H1 (cell line): ENCODE data around the gene TWIST2. TPM values are rescaled to one million over a fixed set of nuclear protein-coding genes. Genes with fewer than 3 reads are reported as not detected.

Source experiments
- CTCF ChIA-PET: fragments of 300-600 bp; sonication (Branson Sonifier 250); formaldehyde crosslinking; loops from one replicate; lab custom pipeline; 2021; ENCODE audit not compliant: partially characterized antibody; lab: Charles Lee
- POLR2A ChIA-PET: fragments of 300-600 bp; sonication (Branson Sonifier 250); formaldehyde crosslinking; loops from one replicate; lab custom pipeline; 2021; ENCODE audit warnings: inconsistent platforms; ENCODE audit not compliant: partially characterized antibody; lab: Charles Lee
- DNase-seq, 2 experiments: peaks; one replicate each; pipeline versions ENCODE4 v3.0.0 to v3.0.0-alpha.2; 2010 to 2022; ENCODE audit warnings: low spot score in 2 of 2, low read depth in 1 of 2, mixed read lengths in 1 of 2
- FAIRE-seq: peaks from 2 replicates; lab custom pipeline; 2011; peaks lifted over from hg19 to GRCh38; lab: Jason Lieb, UNC
- H2AFZ ChIP-seq: 2 replicates; pipeline ENCODE4 v1.8.1; 2012; ENCODE audit warnings: low read length, inconsistent platforms
- H2AK5ac ChIP-seq: 2 replicates; pipeline ENCODE4 v1.6.1; 2013; ENCODE audit warnings: low read depth, low read length
- H2BK120ac ChIP-seq: replicated peaks from 2 replicates; pipeline ENCODE3; 2013; ENCODE audit warnings: low read depth, low read length, inconsistent platforms
- H2BK12ac ChIP-seq: 2 replicates; pipeline ENCODE4 v1.6.1; 2013; ENCODE audit warnings: low read depth, low read length
- H2BK15ac ChIP-seq: 2 replicates; pipeline ENCODE4 v1.6.1; 2013; ENCODE audit warnings: low read length
- H2BK20ac ChIP-seq: 2 replicates; pipeline ENCODE4 v1.6.1; 2013; ENCODE audit warnings: low read length
- H2BK5ac ChIP-seq: 2 replicates; pipeline ENCODE4 v1.6.1; 2013; ENCODE audit warnings: low read depth, low read length
- H3K14ac ChIP-seq: 2 replicates; pipeline ENCODE4 v1.6.1; 2013; ENCODE audit warnings: inconsistent platforms; ENCODE audit not compliant: insufficient read length
- H3K18ac ChIP-seq: 2 replicates; pipeline ENCODE4 v1.6.1; 2013; ENCODE audit warnings: low read length; ENCODE audit errors: extremely low read depth
- H3K23ac ChIP-seq: 2 replicates; pipeline ENCODE4 v1.6.1; 2013; ENCODE audit warnings: inconsistent platforms; ENCODE audit not compliant: insufficient read length
- H3K23me2 ChIP-seq: 2 replicates; pipeline ENCODE4 v1.6.1; 2013; ENCODE audit warnings: low read depth, low read length
- H3K27ac ChIP-seq: 2 replicates; pipeline ENCODE4 v1.6.1; 2011; ENCODE audit warnings: low read depth, low read length, inconsistent platforms
- H3K27me3 ChIP-seq, 4 experiments: replicated peaks in 1 of 4; 1 replicate in 1 of 4; 2 replicates in 3 of 4; pipeline versions ENCODE4 v1.6.1 to v1.8.1; 2011 to 2013; ENCODE audit warnings: low read length in 3 of 4, mild to moderate bottlenecking in 3 of 4, inconsistent platforms in 2 of 4, mixed read lengths in 2 of 4, moderate library complexity in 1 of 4; ENCODE audit not compliant: control insufficient read depth in 3 of 4, insufficient read depth in 3 of 4; ENCODE audit errors: extremely low read depth in 1 of 4
- H3K36me3 ChIP-seq, 4 experiments: 2 replicates each; pipeline versions ENCODE4 v1.6.1 to v1.8.1; 2011 to 2013; ENCODE audit warnings: mild to moderate bottlenecking in 4 of 4, low read length in 3 of 4, moderate library complexity in 2 of 4, control low read depth in 1 of 4, inconsistent platforms in 1 of 4; ENCODE audit not compliant: insufficient read depth in 4 of 4, control insufficient read depth in 2 of 4
- H3K4ac ChIP-seq: replicated peaks from 2 replicates; pipeline ENCODE3; 2013; ENCODE audit warnings: low read length, low read depth, mixed read lengths, inconsistent platforms; ENCODE audit not compliant: insufficient read length
- H3K4me1 ChIP-seq, 4 experiments: replicated peaks in 1 of 4; 1 replicate in 1 of 4; 2 replicates in 3 of 4; pipeline versions ENCODE4 v1.6.1 to v1.8.1; 2011 to 2013; ENCODE audit warnings: low read length in 3 of 4, inconsistent platforms in 2 of 4, mixed read lengths in 1 of 4; ENCODE audit not compliant: insufficient read depth in 4 of 4, control insufficient read depth in 3 of 4
- H3K4me2 ChIP-seq, 2 experiments: 2 replicates each; pipeline versions ENCODE4 v1.6.1 to v1.8.1; 2011 to 2013; ENCODE audit warnings: low read depth in 2 of 2, low read length in 2 of 2, control low read depth in 1 of 2, inconsistent platforms in 1 of 2, mild to moderate bottlenecking in 1 of 2; ENCODE audit not compliant: insufficient read depth in 1 of 2
- H3K4me3 ChIP-seq, 4 experiments: fragments of 200-600, 300-600 bp in 1 of 4; sonication (generic), shearing (Covaris generic), sonication (Bioruptor Twin) in 1 of 4; 2 replicates each; pipeline versions ENCODE4 v1.5.1 to v1.8.1; 2011 to 2016; ENCODE audit warnings: low read length in 4 of 4, low read depth in 3 of 4, control low read depth in 2 of 4, inconsistent platforms in 2 of 4, mild to moderate bottlenecking in 2 of 4, mixed read lengths in 1 of 4, moderate library complexity in 1 of 4; ENCODE audit not compliant: insufficient read depth in 2 of 4; ENCODE audit errors: extremely low read depth in 1 of 4
- H3K56ac ChIP-seq: replicated peaks from 2 replicates; pipeline ENCODE3; 2013; ENCODE audit warnings: low read depth, mild to moderate bottlenecking, mixed read lengths, low read length, inconsistent platforms; ENCODE audit not compliant: insufficient read length
- H3K79me1 ChIP-seq: 2 replicates; pipeline ENCODE4 v1.6.1; 2013; ENCODE audit warnings: low read depth, low read length, control low read depth
- H3K79me2 ChIP-seq, 2 experiments: 2 replicates each; pipeline versions ENCODE4 v1.6.1 to v1.8.1; 2012 to 2013; ENCODE audit warnings: low read length in 2 of 2, mild to moderate bottlenecking in 2 of 2, inconsistent platforms in 1 of 2; ENCODE audit not compliant: insufficient read depth in 2 of 2, control insufficient read depth in 1 of 2
- H3K9ac ChIP-seq, 4 experiments: replicated peaks in 1 of 4; 1 replicate in 1 of 4; 2 replicates in 3 of 4; pipeline versions ENCODE4 v1.6.1 to v1.8.1; 2011 to 2013; ENCODE audit warnings: low read depth in 3 of 4, low read length in 3 of 4, control low read depth in 2 of 4, mild to moderate bottlenecking in 2 of 4, moderate library complexity in 2 of 4, inconsistent platforms in 1 of 4; ENCODE audit errors: extremely low read depth in 1 of 4
- H3K9me3 ChIP-seq, 2 experiments: 2 replicates each; pipeline versions ENCODE4 v1.6.1 to v1.8.1; 2012 to 2013; ENCODE audit warnings: mild to moderate bottlenecking in 2 of 2, moderate library complexity in 2 of 2, control low read depth in 1 of 2, inconsistent platforms in 1 of 2, low read depth in 1 of 2, low read length in 1 of 2, mixed read lengths in 1 of 2; ENCODE audit not compliant: insufficient read depth in 2 of 2
- H4K20me1 ChIP-seq, 2 experiments: replicated peaks in 1 of 2; 2 replicates each; pipeline versions ENCODE3 to v1.8.1; 2011 to 2013; ENCODE audit warnings: inconsistent platforms in 2 of 2, low read length in 2 of 2, mild to moderate bottlenecking in 1 of 2; ENCODE audit not compliant: insufficient read depth in 2 of 2, control insufficient read depth in 1 of 2
- H4K5ac ChIP-seq: 2 replicates; pipeline ENCODE4 v1.6.1; 2013; ENCODE audit warnings: low read length, low read depth, mixed read lengths, inconsistent platforms; ENCODE audit not compliant: insufficient read length
- H4K8ac ChIP-seq: 2 replicates; pipeline ENCODE4 v1.8.0; 2013; ENCODE audit warnings: mild to moderate bottlenecking, moderate library complexity, low read length, inconsistent platforms; ENCODE audit not compliant: insufficient read depth; ENCODE audit errors: extremely low read depth
- H4K91ac ChIP-seq: replicated peaks from 2 replicates; pipeline ENCODE3; 2013; ENCODE audit warnings: low read length, mixed read lengths, inconsistent platforms; ENCODE audit not compliant: insufficient read length
- EP300 ChIP-seq, 2 experiments: IDR thresholded peaks; 1 replicate in 1 of 2; 2 replicates in 1 of 2; pipeline ENCODE4 v1.6.1; 2011 to 2012; ENCODE audit warnings: low read depth in 2 of 2, low read length in 2 of 2, mild to moderate bottlenecking in 2 of 2, borderline replicate concordance in 1 of 2, inconsistent platforms in 1 of 2, moderate library complexity in 1 of 2
- SUZ12 ChIP-seq: fragments of 200-600 bp; sonication (generic); IDR thresholded peaks from 2 replicates; pipeline ENCODE4 v1.6.1; 2012; ENCODE audit warnings: mild to moderate bottlenecking, inconsistent platforms, low read length, moderate library complexity, mixed read lengths
- WGBS, 2 experiments: shearing (Covaris generic) in 1 of 2; methylation state at CpG; one replicate each; pipeline versions ENCODE4 v1.1.6 to v1.1.7; 2013 to 2015; ENCODE audit warnings: low lambda C conversion rate in 2 of 2, mixed read lengths in 2 of 2, inconsistent platforms in 1 of 2, low coverage in 1 of 2, missing lambda C conversion rate in 1 of 2; ENCODE audit not compliant: insufficient replicate concordance in 2 of 2, insufficient coverage in 1 of 2, insufficient read length in 1 of 2; ENCODE audit errors: extremely low coverage in 1 of 2, missing lambda C conversion rate in 1 of 2; 5-methylcytosine and 5-hydroxymethylcytosine counted together
- polyA plus RNA-seq, 7 experiments: library from polyadenylated mRNA; depleted of rRNA in 3 of 7; stranded (reverse) in 5 of 7; unstranded in 2 of 7; fragments of >200 nt in 5 of 7; fragments of 200-250 nt in 2 of 7; gene quantifications; 1 replicate in 5 of 7; 2 replicates in 1 of 7; 4 replicates in 1 of 7; pipeline versions ENCODE4 v1.2.1 to v1.2.3, GENCODE V29; 2011 to 2013; ENCODE audit warnings: missing spikeins in 2 of 7, mixed read lengths in 2 of 7
- total RNA-seq: library from RNA; stranded (reverse); fragmentation: NEBNext Ultra II Directional; extraction: Animal tissue kit (Norgen Biotek cat#: 25700); gene quantifications from 2 replicates; pipeline ENCODE4 v1.2.1, GENCODE V29; 2021

Gene TWIST2
- total and polyA plus RNA-seq, 2 of the 8 experiments (the other 6 are each of a cell fraction or from before 2014, with no cell fraction given): 2.6 to 4.3 TPM

- Histone ChIP-seq H3K79me1 (no peaks in the 10 kb centered on the region; the same call in 1 of the 2 replicates), H3K9ac (no peak overlapping the region)
- CTCF ChIA-PET: no interaction called here
These were observed 48.8 kb downstream of the TWIST2 start for GRCh38 chr2:238896641-238897040.

More at GRCh38 chr2:238896641-238897040, 48.8 kb downstream of the TWIST2 start:
- Histone ChIP-seq H4K8ac (no peak overlapping the region), H3K23ac (no peak overlapping the region), H2BK120ac (no peak overlapping the region), H3K9me3 (no peaks in the 10 kb centered on the region), H3K4me1 (peaks cover 0 to 10% (median 7%) of the 10 kb centered on the region in 4 experiments; a peak in 6 of 7 replicates), H3K18ac (no peak overlapping the region), H3K56ac (no peak overlapping the region), H3K23me2 (no peaks in the 10 kb centered on the region), H2BK20ac (no peak overlapping the region), H3K4me2 (no peak overlapping the region), H3K79me2 (no peaks in the 10 kb centered on the region), H4K91ac (no peak overlapping the region), H3K14ac (no peak overlapping the region), H3K4me3 (no peak overlapping the region), H2AFZ (no peak overlapping the region), H3K27ac (no peak overlapping the region), H2BK5ac (no peak overlapping the region), H2BK15ac (no peak overlapping the region), H3K27me3 (0 out of 7 replicates have a peak, but pooled peaks cover 0 to 3% (median 0%) of the 10 kb centered on the region in 4 experiments), H4K5ac (no peak overlapping the region), H3K4ac (no peak overlapping the region), H3K36me3 (no peaks in the 10 kb centered on the region), H4K20me1 (no peaks in the 10 kb centered on the region), H2BK12ac (no peak overlapping the region), H2AK5ac (no peak overlapping the region)
- POLR2A ChIA-PET: no interaction called here
- FAIRE-seq (no peak), DNase-seq (no peak)
- WGBS, 2 experiments: 55% methylated on average over 5 of the region's 5 CpGs; no CpG with 5 or more reads in 1 of the 2 experiments
- no peak for TF ChIP-seq EP300 (IDR thresholded peaks at IDR 0.05; ENCODE audit: borderline replicate concordance in 1 of 2, low read depth in 2 of 2, low read length in 2 of 2)
- TF ChIP-seq SUZ12: no peak
